Vagina (tissue), 2 donors: Measurements from ENCODE around the gene ISOC1. TPM values are rescaled to one million over a fixed set of nuclear protein-coding genes. Genes with fewer than 3 reads are reported as not detected.

ENCODE experiments used
- DNase-seq, 2 donors: peaks; one replicate each; pipeline ENCODE4 v3.0.0-alpha.2; 2017; ENCODE audit errors: extremely low spot score in 2 of 2
- H3K27ac ChIP-seq: fragments of 200-600 bp; sonication (generic); one replicate; pipeline ENCODE4 v1.5.1; 2019
- H3K27me3 ChIP-seq: fragments of 200-600 bp; sonication (generic); one replicate; pipeline ENCODE4 v1.5.1; 2019
- H3K36me3 ChIP-seq, 2 donors: fragments of 200-600 bp; sonication (generic); one replicate each; pipeline ENCODE4 v1.5.1; 2017 to 2019
- H3K4me1 ChIP-seq: fragments of 200-600 bp; sonication (generic); one replicate; pipeline ENCODE4 v1.5.1; 2019
- H3K4me3 ChIP-seq, 2 donors: fragments of 200-600 bp; sonication (generic); 1 replicate in 1 of 2; 2 replicates in 1 of 2; pipeline ENCODE4 v1.5.1; 2016 to 2019
- H3K9me3 ChIP-seq: fragments of 200-600 bp; sonication (generic); one replicate; pipeline ENCODE4 v1.5.1; 2019
- POLR2A ChIP-seq, 2 donors: fragments of 450-650 bp; IDR thresholded peaks; one replicate each; pipeline ENCODE4 v1.6.1; 2017; ENCODE audit warnings: antibody characterized with exemption in 2 of 2, mild to moderate bottlenecking in 2 of 2, moderate library complexity in 2 of 2
- POLR2AphosphoS5 ChIP-seq, 2 donors: sonication (generic); formaldehyde crosslinking; IDR thresholded peaks; one replicate each; pipeline ENCODE4 v1.9.0; 2017; ENCODE audit warnings: antibody characterized with exemption in 2 of 2, mild to moderate bottlenecking in 2 of 2, low read depth in 1 of 2; ENCODE audit not compliant: insufficient read depth in 1 of 2
- intact Hi-C: fragments of 100-400 bp; cut with DNase I; formaldehyde crosslinking; loops from one replicate; pipeline ENCODE4 v1.15.1; 2023
- total RNA-seq: library from RNA; depleted of rRNA; stranded (reverse); fragments of >200 nt; gene quantifications from one replicate; pipeline ENCODE4 v1.2.3, GENCODE V29; 2016
- TF ChIP-seq, protein P1 (sequence below), 3 experiments: fragments of 450-650 bp in 2 of 3; fragments of 200-600 bp in 1 of 3; sonication (generic) in 1 of 3; IDR thresholded peaks; one replicate each; pipeline ENCODE4 v1.5.1; 2017 to 2019; ENCODE audit warnings: antibody characterized with exemption in 3 of 3, mild to moderate bottlenecking in 2 of 3, moderate library complexity in 2 of 3

The ISOC1 gene
- total RNA-seq, 1 donor from 2014 or later: 25.0 TPM

DNA sequence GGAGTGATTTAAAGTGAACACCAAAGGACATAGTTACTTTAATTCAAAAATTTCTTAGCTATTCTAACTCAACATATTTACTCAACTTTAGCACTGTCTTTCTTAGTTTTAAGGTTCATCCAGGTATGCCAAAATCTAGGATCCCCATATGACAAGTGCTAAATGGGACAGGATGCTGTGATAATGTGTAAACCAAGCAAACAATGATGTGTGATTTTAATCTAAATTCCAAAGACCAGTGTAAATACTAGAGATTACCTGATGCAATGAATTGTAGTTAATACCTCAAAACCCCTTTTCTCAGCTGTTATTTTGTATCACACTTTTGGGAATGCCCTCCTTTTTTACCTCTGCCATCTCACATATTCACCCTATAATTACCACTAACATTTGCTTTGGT, 26.8 kb upstream of the ISOC1 start:
- Histone ChIP-seq H3K27me3 (no peaks in the 10 kb centered on the region), H3K27ac (no peak overlapping the region), H3K36me3 (no peaks in the 10 kb centered on the region), H3K4me3 (no peak overlapping the region), H3K9me3 (no peaks in the 10 kb centered on the region), H3K4me1 (peaks cover 6% of the 10 kb centered on the region)
- DNase-seq: no peak
- intact Hi-C loops: no loop called here
- TF ChIP-seq, protein P1, sequence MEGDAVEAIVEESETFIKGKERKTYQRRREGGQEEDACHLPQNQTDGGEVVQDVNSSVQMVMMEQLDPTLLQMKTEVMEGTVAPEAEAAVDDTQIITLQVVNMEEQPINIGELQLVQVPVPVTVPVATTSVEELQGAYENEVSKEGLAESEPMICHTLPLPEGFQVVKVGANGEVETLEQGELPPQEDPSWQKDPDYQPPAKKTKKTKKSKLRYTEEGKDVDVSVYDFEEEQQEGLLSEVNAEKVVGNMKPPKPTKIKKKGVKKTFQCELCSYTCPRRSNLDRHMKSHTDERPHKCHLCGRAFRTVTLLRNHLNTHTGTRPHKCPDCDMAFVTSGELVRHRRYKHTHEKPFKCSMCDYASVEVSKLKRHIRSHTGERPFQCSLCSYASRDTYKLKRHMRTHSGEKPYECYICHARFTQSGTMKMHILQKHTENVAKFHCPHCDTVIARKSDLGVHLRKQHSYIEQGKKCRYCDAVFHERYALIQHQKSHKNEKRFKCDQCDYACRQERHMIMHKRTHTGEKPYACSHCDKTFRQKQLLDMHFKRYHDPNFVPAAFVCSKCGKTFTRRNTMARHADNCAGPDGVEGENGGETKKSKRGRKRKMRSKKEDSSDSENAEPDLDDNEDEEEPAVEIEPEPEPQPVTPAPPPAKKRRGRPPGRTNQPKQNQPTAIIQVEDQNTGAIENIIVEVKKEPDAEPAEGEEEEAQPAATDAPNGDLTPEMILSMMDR (IDR thresholded peaks at IDR 0.05): no peak
- TF ChIP-seq POLR2A (IDR thresholded peaks at IDR 0.05) (no peak), POLR2AphosphoS5 (IDR thresholded peaks at IDR 0.05; ENCODE audit: insufficient read depth in 1 of 2, low read depth in 1 of 2) (no peak)

DNA sequence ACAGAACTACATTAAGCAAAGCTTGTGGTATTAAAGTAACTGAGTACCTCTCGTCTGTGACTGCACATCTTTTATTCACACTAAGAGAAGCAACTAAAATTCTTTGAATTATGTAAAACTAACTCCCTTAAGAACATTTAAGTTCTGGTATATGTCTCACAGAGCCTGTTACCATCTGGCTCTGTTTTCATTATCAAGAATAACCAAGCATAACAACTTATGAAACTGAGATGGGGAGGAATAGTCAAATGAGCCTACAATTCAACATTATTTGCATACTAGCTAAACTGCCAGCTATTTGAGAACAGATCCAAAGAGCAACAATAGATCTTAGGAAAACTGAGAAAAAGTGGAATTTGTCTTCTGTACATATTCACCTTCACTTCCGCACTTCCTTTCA, 25.3 kb upstream of the ISOC1 start:
- no peak overlapping the region for H3K27ac ChIP-seq
- intact Hi-C loops: no loop called here
- no peak for DNase-seq
- no peaks in the 10 kb centered on the region for H3K27me3 ChIP-seq
- no peaks in the 10 kb centered on the region for H3K9me3 ChIP-seq
- H3K4me1 ChIP-seq: no peaks in the 10 kb centered on the region
- H3K36me3 ChIP-seq: no peaks in the 10 kb centered on the region
- H3K4me3 ChIP-seq: no peak overlapping the region
- TF ChIP-seq POLR2AphosphoS5 (IDR thresholded peaks at IDR 0.05; ENCODE audit: insufficient read depth in 1 of 2, low read depth in 1 of 2): no peak

DNA sequence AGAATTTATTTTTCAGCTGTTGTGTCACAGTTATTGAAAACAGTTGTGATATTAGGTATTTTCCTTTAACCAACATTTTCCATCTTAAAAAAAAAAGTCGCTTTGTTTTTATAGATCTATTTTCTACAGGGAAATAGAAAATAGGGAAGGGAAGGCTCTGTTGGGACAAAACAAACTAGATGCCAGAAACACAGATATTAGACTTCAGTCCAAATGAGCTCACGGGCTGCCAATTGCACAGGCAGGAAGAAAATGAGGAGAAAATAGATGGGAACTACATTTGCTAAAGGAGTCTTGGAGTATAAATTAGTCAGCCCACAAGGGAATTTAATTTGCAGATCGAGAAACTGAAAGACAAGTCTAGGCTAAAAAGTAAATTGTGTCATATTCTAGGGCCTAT, 21.4 kb upstream of the ISOC1 start:
- no peak for TF ChIP-seq POLR2AphosphoS5 (IDR thresholded peaks at IDR 0.05; ENCODE audit: insufficient read depth in 1 of 2, low read depth in 1 of 2)
- no peak for TF ChIP-seq POLR2A (IDR thresholded peaks at IDR 0.05)
- TF ChIP-seq, protein P1 (IDR thresholded peaks at IDR 0.05): no peak

DNA sequence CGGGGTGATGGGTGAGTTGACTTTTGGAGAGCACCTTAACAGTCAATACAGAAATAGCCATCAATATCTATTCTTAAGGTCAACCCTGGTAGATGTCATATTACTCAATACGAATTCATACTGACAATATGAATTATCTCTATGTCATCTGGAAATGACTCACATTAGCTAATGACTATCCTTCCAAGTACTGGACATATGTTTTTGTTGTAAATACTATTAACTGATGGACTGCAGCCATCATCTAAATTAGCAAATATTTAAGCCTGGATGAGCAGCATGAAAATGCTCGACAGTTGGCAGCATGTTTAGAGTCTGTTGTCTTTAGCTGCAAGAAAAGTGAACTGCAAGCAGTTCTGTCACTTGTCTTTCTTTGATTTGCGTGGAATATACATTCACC, 19.6 kb upstream of the ISOC1 start:
- Histone ChIP-seq H3K4me3 (no peak overlapping the region), H3K36me3 (no peaks in the 10 kb centered on the region), H3K4me1 (no peaks in the 10 kb centered on the region), H3K27ac (no peak overlapping the region), H3K27me3 (no peaks in the 10 kb centered on the region), H3K9me3 (no peaks in the 10 kb centered on the region)
- DNase-seq: no peak
- no peak for TF ChIP-seq POLR2AphosphoS5 (IDR thresholded peaks at IDR 0.05; ENCODE audit: insufficient read depth in 1 of 2, low read depth in 1 of 2)
- TF ChIP-seq POLR2A (IDR thresholded peaks at IDR 0.05): no peak
- TF ChIP-seq, protein P1 (IDR thresholded peaks at IDR 0.05): no peak
- intact Hi-C loops: no loop called here

More for the DNA sequence above, 21.4 kb upstream of the ISOC1 start:
- DNase-seq: no peak
- H3K27ac ChIP-seq: no peak overlapping the region
- H3K27me3 ChIP-seq: no peaks in the 10 kb centered on the region
- H3K4me1 ChIP-seq: no peaks in the 10 kb centered on the region
- intact Hi-C loops: no loop called here
- no peaks in the 10 kb centered on the region for H3K9me3 ChIP-seq
- H3K4me3 ChIP-seq: no peak overlapping the region
- H3K36me3 ChIP-seq: no peaks in the 10 kb centered on the region

DNA sequence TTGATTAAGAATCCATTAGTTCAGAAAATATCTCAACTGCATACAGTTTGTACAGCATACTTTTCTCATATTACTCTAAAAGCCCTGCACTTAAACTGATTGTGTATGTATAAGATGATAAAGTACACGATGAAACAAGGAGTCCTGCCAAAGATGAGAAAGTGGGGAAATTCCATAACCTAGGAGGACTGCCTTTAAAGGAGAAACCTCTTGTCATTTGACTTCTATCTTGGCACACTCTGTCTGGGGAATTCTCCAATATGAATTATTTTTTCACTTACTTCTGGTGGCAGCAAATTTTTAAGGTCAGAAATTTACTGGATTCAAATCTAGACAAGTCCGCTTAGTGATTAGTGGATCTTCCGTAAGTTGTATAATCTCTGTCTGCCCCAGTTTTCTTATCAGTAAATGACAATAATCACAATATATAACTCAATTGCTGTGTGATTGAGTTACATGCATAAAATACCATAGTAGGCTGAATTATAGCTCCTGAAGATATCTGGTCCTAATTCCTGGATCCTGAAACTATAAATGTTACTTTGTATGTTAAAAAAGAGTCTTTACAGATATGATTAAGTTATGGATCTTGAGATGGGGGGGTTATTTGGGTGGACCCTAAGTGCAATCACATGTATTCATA, 17.0 kb upstream of the ISOC1 start:
- Histone ChIP-seq H3K9me3 (no peaks in the 10 kb centered on the region), H3K27ac (no peak overlapping the region), H3K4me1 (no peaks in the 10 kb centered on the region), H3K27me3 (no peaks in the 10 kb centered on the region), H3K36me3 (no peaks in the 10 kb centered on the region), H3K4me3 (no peak overlapping the region)
- no peak for DNase-seq
- intact Hi-C loops: no loop called here
- TF ChIP-seq, protein P1 (IDR thresholded peaks at IDR 0.05): no peak
- TF ChIP-seq POLR2AphosphoS5 (IDR thresholded peaks at IDR 0.05; ENCODE audit: insufficient read depth in 1 of 2, low read depth in 1 of 2) (no peak), POLR2A (IDR thresholded peaks at IDR 0.05) (no peak)
